Epithelial cell of proximal tubule (primary cell): ENCODE data around the gene GMFB. TPM values are rescaled to one million over a fixed set of nuclear protein-coding genes. Genes with fewer than 3 reads are reported as not detected.
"Not testable (repeated sequence)": the region's sequence is repeated elsewhere in the genome, so short reads cannot be mapped to it uniquely, and the experiment has no call there.

Source experiments
- DNase-seq: peaks from one replicate; pipeline ENCODE4 v3.0.0-alpha.2; 2011; ENCODE audit warnings: low read depth
- H3K4me3 ChIP-seq: 2 replicates; pipeline ENCODE4 v1.5.1; 2011; ENCODE audit warnings: low read depth, mild to moderate bottlenecking, low read length
- total RNA-seq: library from RNA; depleted of rRNA; stranded (reverse); fragments of >200 nt; gene quantifications from 2 replicates; pipeline ENCODE4 v1.2.3, GENCODE V29; 2015
- TF ChIP-seq, protein P1 (sequence below): conservative IDR thresholded peaks from 2 replicates; pipeline ENCODE4 v1.5.1; 2012; ENCODE audit warnings: low read depth, mild to moderate bottlenecking, low read length

GMFB gene
- total RNA-seq, 1 donor from 2014 or later, result 93.1 TPM

DNA sequence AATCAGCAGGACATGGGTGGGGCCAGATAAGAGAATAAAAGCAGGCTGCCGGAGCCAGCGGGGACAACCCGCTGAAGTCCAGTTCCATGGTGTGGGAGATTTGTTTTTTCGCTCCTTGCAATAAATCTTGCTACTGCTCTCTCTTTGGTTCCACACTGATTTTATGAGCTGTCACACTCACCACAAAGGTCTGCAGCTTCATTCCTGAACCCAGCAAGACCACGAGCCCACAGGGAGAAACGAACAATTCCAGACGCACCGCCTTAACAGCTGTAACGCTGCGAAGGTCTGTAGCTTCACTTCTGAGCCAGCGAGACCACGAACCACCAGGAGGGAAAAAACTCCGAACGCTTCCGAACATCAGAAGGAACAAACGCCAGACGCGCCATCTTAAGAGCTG lies 44.8 kb downstream of the GMFB start:
- no peak for DNase-seq
- TF ChIP-seq, protein P1, sequence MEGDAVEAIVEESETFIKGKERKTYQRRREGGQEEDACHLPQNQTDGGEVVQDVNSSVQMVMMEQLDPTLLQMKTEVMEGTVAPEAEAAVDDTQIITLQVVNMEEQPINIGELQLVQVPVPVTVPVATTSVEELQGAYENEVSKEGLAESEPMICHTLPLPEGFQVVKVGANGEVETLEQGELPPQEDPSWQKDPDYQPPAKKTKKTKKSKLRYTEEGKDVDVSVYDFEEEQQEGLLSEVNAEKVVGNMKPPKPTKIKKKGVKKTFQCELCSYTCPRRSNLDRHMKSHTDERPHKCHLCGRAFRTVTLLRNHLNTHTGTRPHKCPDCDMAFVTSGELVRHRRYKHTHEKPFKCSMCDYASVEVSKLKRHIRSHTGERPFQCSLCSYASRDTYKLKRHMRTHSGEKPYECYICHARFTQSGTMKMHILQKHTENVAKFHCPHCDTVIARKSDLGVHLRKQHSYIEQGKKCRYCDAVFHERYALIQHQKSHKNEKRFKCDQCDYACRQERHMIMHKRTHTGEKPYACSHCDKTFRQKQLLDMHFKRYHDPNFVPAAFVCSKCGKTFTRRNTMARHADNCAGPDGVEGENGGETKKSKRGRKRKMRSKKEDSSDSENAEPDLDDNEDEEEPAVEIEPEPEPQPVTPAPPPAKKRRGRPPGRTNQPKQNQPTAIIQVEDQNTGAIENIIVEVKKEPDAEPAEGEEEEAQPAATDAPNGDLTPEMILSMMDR, result no peak
- no peak overlapping the region for H3K4me3 ChIP-seq

DNA sequence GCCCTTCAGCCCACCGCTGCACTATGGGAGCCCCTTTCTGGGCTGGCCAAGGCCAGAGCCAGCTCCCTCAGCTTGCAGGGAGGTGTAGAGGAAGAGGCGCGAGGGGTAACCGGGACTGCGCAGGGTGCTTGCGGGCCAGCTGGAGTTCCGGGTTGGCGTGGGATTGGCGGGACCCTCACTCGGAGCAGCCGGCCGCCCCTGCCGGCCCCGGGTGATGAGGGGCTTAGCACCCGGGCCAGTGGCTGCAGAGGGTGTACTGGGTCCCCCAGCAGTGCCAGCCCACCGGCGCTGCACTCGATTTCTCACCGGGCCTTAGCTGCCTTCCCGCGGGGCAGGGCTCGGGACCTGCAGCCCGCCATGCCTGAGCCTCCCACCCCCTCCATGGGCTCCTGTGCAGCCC lies 45.8 kb downstream of the GMFB start:
- not testable (repeated sequence) for DNase-seq, H3K4me3 ChIP-seq

DNA sequence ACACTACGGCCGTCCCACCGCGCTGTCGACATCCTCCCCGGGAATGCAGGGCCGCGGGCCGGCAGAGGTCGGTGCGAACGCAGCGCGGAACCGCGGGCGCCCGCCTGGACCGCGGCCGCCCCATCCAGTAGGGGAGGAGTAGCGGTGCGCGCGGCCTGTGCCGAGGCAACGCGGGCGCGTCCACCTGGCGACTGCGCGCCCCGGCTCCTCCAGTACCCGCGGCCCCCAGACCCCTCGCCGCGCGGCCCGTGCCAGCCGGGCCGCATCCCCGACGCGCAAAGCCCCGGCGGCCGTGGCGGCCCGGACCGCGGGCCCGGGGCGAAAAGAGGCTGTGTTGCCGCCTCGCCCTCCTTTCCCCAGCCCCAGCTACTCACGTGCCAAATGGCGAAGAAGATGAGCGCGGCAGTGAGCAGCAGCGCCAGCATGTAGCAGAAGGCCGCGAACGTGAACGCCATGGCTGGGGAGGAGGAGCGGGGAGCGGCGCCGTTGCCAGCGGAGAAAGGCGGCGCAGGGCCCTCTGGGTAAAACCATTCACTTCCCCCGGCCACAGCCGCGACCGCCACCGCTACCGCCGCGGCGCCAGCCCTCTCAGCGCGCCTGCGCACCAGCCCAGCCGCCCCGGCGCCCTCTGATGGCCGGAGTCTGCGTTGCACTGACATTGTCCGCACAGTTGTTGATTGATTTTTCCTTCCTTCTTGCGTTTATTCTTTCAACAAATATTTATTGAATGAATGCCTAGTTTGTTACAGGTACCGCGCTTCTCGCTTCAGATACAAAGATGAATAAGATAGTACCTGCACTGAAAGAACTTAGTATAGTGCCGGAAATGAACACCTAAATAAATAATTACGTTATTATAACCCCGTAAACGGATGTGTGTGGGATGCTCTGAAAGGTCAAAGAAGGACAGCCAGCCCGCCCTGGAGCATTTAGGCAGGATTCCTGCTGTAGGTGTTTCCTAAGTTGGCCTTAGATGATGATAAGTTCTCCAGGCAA lies 47.6 kb downstream of the GMFB start, which contains the start of gene CNIH1:
Gene CNIH1, minus strand, starts transcription at position 502 of the 996 bp plus-strand sequence. Its CDS starts 47 bp downstream, at position 455.
- TF ChIP-seq, protein P1, result peak; percentile 83
- H3K4me3 ChIP-seq, result peak within 1 kb of the TSS; percentile 84
- DNase-seq, result peak; percentile 18

DNA sequence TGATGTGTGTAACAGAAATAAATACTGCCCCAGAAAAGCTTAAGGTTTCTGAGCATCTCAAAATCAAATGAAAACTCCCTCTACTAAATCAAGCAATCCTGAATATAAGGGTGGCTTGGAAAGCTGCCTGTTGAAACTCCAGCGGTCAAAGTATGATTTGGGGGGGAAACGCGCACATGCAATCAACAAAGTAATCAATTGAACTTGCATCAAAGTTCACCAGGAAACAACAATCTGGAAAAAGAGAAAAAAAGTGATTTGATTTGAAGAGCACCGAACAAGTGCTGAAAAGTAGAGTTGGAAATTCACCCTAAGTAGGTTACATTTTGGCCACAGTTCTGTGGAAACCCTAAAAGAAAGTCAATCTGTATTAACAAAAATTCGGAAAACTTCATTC lies 48.3 kb downstream of the GMFB start:
- TF ChIP-seq, protein P1, result no peak
- no peak for DNase-seq
- H3K4me3 ChIP-seq, result peak overlapping the region; percentile 84

DNA sequence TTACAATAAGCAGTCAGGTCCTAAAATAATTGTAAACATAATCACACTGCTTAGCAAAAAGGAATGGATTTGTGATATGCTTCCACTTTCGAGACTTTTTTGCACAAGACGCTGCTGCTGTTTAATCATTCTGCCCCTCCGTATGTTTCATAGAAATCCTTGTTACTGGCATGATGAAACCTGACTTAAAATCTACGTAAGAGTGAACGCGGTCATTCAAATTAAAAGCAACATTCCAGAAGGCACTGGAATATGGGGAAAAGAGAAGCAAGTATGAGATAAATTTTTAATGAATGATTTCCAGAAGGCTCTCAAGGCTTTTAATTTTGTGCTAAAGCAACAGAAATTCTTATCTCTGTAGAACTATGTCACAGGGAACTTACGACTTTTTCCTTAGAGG lies 48.7 kb downstream of the GMFB start:
- peak overlapping the region; percentile 84 for H3K4me3 ChIP-seq
- TF ChIP-seq, protein P1, result no peak
- no peak for DNase-seq

DNA sequence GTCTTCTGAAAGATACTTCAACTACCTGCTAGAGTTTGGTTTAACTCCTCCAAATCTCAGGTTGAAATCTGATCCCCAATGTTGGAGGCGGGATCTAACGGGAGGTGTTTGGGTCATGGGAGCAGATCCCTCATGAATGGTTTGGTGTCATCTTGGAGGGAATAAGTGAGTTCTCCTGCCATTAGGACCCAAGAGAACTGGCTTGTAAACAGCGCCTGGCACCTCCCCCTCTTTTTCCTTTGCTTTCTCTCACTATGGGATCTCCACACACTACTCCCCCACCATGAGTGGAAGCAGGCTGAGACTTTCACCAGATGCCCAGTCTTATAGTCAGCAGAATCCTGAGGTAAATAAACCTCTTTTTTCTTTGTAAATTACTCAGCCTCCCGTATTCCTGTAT lies 50.1 kb downstream of the GMFB start:
- DNase-seq, result no peak
- H3K4me3 ChIP-seq, result no peak overlapping the region
- TF ChIP-seq, protein P1, result no peak

DNA sequence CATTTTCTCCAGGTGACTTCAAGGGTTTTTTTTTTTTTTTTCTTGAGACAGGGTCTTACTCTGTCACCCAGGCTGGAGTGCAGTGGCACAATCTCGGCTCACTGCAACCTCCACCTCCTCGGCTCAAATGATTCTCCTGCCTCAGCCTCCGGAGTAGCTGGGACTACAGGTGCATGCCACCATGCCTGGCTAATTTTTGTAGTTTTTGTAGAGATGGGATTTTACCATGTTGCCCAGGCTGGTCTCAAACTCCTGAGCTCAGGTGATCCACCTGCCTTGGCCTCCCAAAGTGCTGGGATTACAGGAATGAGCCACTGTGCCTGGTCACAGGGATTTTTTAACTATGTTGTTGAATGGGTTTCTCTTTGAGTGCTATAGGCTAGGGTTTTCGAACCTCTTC lies 50.8 kb downstream of the GMFB start:
- not testable (repeated sequence) for DNase-seq, H3K4me3 ChIP-seq

DNA sequence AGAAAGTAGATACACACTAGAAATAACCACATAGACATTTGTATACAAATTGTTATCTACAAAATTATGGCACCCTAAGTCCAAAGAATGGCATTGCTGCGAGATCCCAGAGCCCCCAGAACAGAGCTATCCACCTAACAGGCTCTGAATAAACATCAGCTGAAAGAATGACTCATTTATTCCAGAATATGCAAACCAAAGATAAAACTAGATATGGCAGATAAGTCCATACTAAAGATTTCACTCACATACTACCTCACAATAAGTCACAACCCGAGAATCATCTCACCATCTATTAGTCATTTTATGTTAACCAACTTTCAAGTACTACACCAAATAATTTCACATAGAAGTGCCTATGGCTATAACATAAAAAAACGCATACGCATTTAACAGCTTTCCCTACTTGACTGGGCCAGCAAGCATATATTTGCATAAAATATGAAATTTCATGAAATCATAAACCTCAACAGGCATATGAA lies 53.2 kb downstream of the GMFB start:
- H3K4me3 ChIP-seq, result no peak overlapping the region
- TF ChIP-seq, protein P1, result no peak
- no peak for DNase-seq
